ENCODE data around the gene DDR1. TPM values are rescaled to one million over a fixed set of nuclear protein-coding genes. Genes with fewer than 3 reads are reported as not detected.

The DDR1 gene
- polyA plus RNA-seq, 1 donor from 2014 or later, result 196 TPM

GRCh38 chr6:30895343-30895742, 11.0 kb downstream of the DDR1 start:
- H2AFZ ChIP-seq (ENCODE audit: low read depth, low read length), result no peak overlapping the region
- H3K9me3 ChIP-seq (ENCODE audit: low read length), result no peaks in the 10 kb centered on the region
- H3K9ac ChIP-seq (ENCODE audit: low read length), result no peak overlapping the region
- H3K79me2 ChIP-seq (replicated peaks; ENCODE audit: insufficient read depth, low read length), result peaks cover 12% of the 10 kb centered on the region
- H4K20me1 ChIP-seq (ENCODE audit: insufficient read depth), result no peaks in the 10 kb centered on the region
- TF ChIP-seq EZH2 (IDR thresholded peaks at IDR 0.05; ENCODE audit: borderline replicate concordance, insufficient read depth, low read length, poor library complexity, severe bottlenecking) (no peak), REST (IDR thresholded peaks at IDR 0.05; ENCODE audit: borderline replicate concordance) (no peak), POLR2AphosphoS5 (IDR thresholded peaks at IDR 0.05) (no peak), SMC3 (conservative IDR thresholded peaks at IDR 0.05; ENCODE audit: poor library complexity) (no peak), CTCF (IDR thresholded peaks at IDR 0.05; ENCODE audit: poor library complexity, severe bottlenecking) (no peak), RAD21 (conservative IDR thresholded peaks at IDR 0.05) (no peak), MXI1 (conservative IDR thresholded peaks at IDR 0.05; ENCODE audit: poor library complexity, severe bottlenecking) (no peak), TAF1 (IDR thresholded peaks at IDR 0.05; ENCODE audit: low read depth) (no peak), EP300 (conservative IDR thresholded peaks at IDR 0.05; ENCODE audit: poor library complexity, severe bottlenecking) (no peak)
- H3F3A ChIP-seq (ENCODE audit: insufficient read depth, low read length, poor library complexity, severe bottlenecking), result no peaks in the 10 kb centered on the region
- no peak overlapping the region for H3K4me2 ChIP-seq (ENCODE audit: low read length)
- H3K4me3 ChIP-seq (ENCODE audit: low read length), result no peak overlapping the region
- no peaks in the 10 kb centered on the region for H3K9me2 ChIP-seq (ENCODE audit: insufficient read depth, low read length)
- peaks cover 5% of the 10 kb centered on the region for H3K36me3 ChIP-seq (ENCODE audit: insufficient read depth, low read length)
- no peak overlapping the region for H3K27ac ChIP-seq (ENCODE audit: low read length)
- H3K27me3 ChIP-seq (ENCODE audit: insufficient read depth, low read depth, low read length), result no peaks in the 10 kb centered on the region

GRCh38 chr6:30896541-30896940, 12.2 kb downstream of the DDR1 start:
- Histone ChIP-seq H3K9me2 (ENCODE audit: insufficient read depth, low read length) (no peaks in the 10 kb centered on the region), H3F3A (ENCODE audit: insufficient read depth, low read length, poor library complexity, severe bottlenecking) (no peaks in the 10 kb centered on the region), H3K4me2 (ENCODE audit: low read length) (no peak overlapping the region), H3K9me3 (ENCODE audit: low read length) (no peaks in the 10 kb centered on the region), H2AFZ (ENCODE audit: low read depth, low read length) (no peak overlapping the region), H3K27me3 (ENCODE audit: insufficient read depth, low read depth, low read length) (no peaks in the 10 kb centered on the region), H3K79me2 (replicated peaks; ENCODE audit: insufficient read depth, low read length) (no peaks in the 10 kb centered on the region), H3K4me3 (ENCODE audit: low read length) (no peak overlapping the region), H3K36me3 (ENCODE audit: insufficient read depth, low read length) (peaks cover 4% of the 10 kb centered on the region), H4K20me1 (ENCODE audit: insufficient read depth) (no peaks in the 10 kb centered on the region), H3K27ac (ENCODE audit: low read length) (no peak overlapping the region), H3K9ac (ENCODE audit: low read length) (no peak overlapping the region)
- TF ChIP-seq CTCF (IDR thresholded peaks at IDR 0.05; ENCODE audit: poor library complexity, severe bottlenecking), result no peak
- no peak for TF ChIP-seq SMC3 (conservative IDR thresholded peaks at IDR 0.05; ENCODE audit: poor library complexity)
- no peak for TF ChIP-seq POLR2AphosphoS5 (IDR thresholded peaks at IDR 0.05)
- TF ChIP-seq EZH2 (IDR thresholded peaks at IDR 0.05; ENCODE audit: borderline replicate concordance, insufficient read depth, low read length, poor library complexity, severe bottlenecking), result no peak
- no peak for TF ChIP-seq REST (IDR thresholded peaks at IDR 0.05; ENCODE audit: borderline replicate concordance)
- TF ChIP-seq MXI1 (conservative IDR thresholded peaks at IDR 0.05; ENCODE audit: poor library complexity, severe bottlenecking), result no peak
- TF ChIP-seq EP300 (conservative IDR thresholded peaks at IDR 0.05; ENCODE audit: poor library complexity, severe bottlenecking), result no peak
- TF ChIP-seq TAF1 (IDR thresholded peaks at IDR 0.05; ENCODE audit: low read depth), result no peak
- no peak for TF ChIP-seq RAD21 (conservative IDR thresholded peaks at IDR 0.05)
